ENCODE data around the gene SPATS2L. TPM values are rescaled to one million over a fixed set of nuclear protein-coding genes. Genes with fewer than 3 reads are reported as not detected.
A peak's percentile ranks its signal among the peaks of the same experiment; 100 is the strongest.

Gene SPATS2L
- total RNA-seq, 1 donor from 2014 or later = 36.6 TPM

DNA sequence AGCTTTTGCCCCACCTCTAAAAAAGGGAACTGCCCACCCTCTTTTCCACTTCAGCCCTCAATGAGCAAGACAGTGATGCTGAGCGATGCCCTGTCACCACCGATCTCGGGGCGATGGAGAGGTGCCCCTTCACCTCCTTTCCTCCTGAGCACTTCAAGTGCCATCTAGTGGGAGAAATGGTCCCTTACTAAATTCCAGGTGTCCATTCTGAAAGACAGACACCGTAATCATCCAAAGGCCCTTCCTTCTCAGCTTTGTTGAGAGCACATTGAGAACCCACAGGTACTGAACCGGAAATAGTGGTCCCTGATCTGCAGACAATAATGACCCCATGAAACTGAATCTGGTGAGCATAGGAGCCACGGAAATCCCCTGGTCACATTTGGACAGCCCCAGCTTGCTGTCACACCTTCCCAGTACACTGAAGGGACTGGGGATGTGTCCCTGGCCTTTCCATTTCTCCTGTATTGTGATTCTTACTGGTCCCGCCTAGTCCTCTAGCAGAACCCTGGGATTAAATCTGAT is 164.9 kb downstream of the SPATS2L start:
- Histone ChIP-seq H3K4me3 (no peak overlapping the region), H3K4me1 (no peaks in the 10 kb centered on the region), H3K27ac (no peak overlapping the region), H3K27me3 (no peaks in the 10 kb centered on the region), H3K9me3 (no peaks in the 10 kb centered on the region), H3K36me3 (peaks cover 39 to 74% of the 10 kb centered on the region in 2 donors)
- intact Hi-C loops (cut with DNase I) = loop anchor here (5.0 kb wide), 1 partner anchor 164 kb away; the partner anchor contains the start of gene SPATS2L
- TF ChIP-seq, protein P1, sequence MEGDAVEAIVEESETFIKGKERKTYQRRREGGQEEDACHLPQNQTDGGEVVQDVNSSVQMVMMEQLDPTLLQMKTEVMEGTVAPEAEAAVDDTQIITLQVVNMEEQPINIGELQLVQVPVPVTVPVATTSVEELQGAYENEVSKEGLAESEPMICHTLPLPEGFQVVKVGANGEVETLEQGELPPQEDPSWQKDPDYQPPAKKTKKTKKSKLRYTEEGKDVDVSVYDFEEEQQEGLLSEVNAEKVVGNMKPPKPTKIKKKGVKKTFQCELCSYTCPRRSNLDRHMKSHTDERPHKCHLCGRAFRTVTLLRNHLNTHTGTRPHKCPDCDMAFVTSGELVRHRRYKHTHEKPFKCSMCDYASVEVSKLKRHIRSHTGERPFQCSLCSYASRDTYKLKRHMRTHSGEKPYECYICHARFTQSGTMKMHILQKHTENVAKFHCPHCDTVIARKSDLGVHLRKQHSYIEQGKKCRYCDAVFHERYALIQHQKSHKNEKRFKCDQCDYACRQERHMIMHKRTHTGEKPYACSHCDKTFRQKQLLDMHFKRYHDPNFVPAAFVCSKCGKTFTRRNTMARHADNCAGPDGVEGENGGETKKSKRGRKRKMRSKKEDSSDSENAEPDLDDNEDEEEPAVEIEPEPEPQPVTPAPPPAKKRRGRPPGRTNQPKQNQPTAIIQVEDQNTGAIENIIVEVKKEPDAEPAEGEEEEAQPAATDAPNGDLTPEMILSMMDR (IDR thresholded peaks at IDR 0.05) = peak in 1 of 3 experiments; percentile 53
- DNase-seq (ENCODE audit: low spot score in 2 of 2) = no peak

DNA sequence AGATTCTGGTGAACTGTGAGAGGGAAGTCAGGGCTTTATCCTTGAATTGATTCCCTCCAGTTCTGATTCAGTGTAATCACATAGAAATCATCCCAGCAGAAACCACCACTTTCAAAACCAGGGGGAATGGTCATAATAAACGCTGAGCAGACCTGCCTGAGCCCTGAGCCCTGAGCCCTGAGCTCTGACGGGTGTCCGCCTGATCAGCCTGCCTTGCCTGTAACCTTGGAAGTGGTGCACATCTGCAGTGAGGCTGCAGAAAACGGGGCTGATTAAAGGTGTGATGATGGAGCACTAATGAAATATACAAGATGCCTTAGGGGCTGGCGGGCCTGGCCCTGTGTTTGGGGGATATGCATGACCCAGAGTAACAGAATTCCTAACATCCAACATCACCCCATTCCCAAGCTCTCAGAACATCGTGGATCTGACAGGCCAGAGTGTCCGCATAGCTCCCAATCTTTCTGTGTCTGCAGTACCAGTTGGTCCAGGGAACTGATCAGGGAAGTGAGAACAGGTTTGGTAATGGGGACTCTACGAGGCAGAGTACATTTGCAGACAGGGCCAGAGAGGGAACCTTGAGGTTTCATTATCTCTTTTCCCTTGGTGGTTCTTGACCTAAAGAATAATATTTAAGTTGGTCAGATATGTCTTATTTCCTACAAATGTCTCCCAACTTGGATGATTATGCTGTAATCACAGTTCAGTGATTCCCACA is 165.6 kb downstream of the SPATS2L start:
- Histone ChIP-seq H3K4me1 (no peaks in the 10 kb centered on the region), H3K36me3 (peaks cover 41 to 78% of the 10 kb centered on the region in 2 donors), H3K27ac (no peak overlapping the region), H3K9me3 (no peaks in the 10 kb centered on the region), H3K27me3 (no peaks in the 10 kb centered on the region), H3K4me3 (no peak overlapping the region)
- intact Hi-C loops (cut with DNase I) = loop anchor here (5.0 kb wide), 1 partner anchor 165 kb away; the partner anchor contains the start of gene SPATS2L
- no peak for DNase-seq (ENCODE audit: low spot score in 2 of 2)
- TF ChIP-seq, protein P1 (IDR thresholded peaks at IDR 0.05) = no peak

DNA sequence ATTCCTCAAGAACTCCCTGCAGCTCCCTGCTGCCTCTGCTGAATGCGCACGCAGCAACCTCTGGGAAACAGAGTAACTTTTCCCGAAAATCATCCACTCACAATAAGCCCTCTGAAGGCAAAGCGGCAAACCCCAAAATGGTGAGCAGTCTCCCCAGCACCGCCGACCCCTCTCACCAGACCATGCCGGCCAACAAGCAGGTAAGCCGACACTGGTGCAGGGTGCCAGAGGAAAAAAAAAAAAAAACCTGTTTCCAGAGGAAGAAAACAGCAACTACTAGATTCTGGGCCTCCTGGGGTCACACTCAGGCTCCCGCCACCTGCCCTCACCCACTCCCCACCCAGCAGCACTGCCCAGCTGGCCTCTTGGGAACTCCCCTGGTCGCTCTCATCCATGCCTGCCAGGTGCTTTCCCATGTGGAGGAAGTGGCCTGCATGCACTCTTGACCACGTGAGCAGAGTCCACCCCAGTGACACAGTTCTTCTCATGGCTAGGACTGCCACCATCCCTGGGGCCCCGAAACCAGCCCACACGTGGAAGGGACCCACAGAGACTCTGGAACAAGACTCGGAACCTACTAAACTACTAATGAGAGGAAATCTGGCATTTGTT is 166.5 kb downstream of the SPATS2L start:
- Histone ChIP-seq H3K9me3 (no peaks in the 10 kb centered on the region), H3K4me1 (no peaks in the 10 kb centered on the region), H3K27me3 (no peaks in the 10 kb centered on the region), H3K4me3 (no peak overlapping the region), H3K36me3 (peaks cover 43 to 77% of the 10 kb centered on the region in 2 donors), H3K27ac (no peak overlapping the region)
- intact Hi-C loops (cut with DNase I) = loop anchor here (5.0 kb wide), 1 partner anchor 166 kb away; the partner anchor contains the start of gene SPATS2L
- DNase-seq (ENCODE audit: low spot score in 2 of 2) = no peak
- TF ChIP-seq, protein P1 (IDR thresholded peaks at IDR 0.05) = no peak

DNA sequence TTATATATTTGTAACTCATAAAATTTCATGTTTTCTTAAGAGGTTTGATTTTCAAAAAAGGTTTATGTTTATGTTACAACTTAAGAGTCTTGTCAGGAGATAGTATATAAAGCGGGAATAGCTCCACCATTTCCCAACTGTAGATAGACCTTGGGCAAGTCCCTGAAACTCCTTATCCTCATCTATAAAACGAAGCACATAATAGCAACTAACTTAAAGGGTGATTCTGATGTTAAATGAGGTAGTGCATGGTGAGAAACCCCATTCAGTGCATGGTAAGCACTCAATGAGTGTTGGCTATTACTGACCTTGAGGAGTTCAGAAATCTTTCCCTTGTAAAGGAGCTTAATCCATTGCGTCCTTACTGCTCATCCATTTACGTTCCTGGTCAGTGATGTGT is 169.3 kb downstream of the SPATS2L start:
- H3K36me3 ChIP-seq = peaks cover 27 to 63% of the 10 kb centered on the region in 2 donors
- H3K4me1 ChIP-seq = no peaks in the 10 kb centered on the region
- H3K9me3 ChIP-seq = no peaks in the 10 kb centered on the region
- no peak for DNase-seq (ENCODE audit: low spot score in 2 of 2)
- no peak overlapping the region for H3K27ac ChIP-seq
- intact Hi-C loops (cut with DNase I) = no loop called here
- TF ChIP-seq, protein P1 (IDR thresholded peaks at IDR 0.05) = no peak
- no peaks in the 10 kb centered on the region for H3K27me3 ChIP-seq
- no peak overlapping the region for H3K4me3 ChIP-seq

DNA sequence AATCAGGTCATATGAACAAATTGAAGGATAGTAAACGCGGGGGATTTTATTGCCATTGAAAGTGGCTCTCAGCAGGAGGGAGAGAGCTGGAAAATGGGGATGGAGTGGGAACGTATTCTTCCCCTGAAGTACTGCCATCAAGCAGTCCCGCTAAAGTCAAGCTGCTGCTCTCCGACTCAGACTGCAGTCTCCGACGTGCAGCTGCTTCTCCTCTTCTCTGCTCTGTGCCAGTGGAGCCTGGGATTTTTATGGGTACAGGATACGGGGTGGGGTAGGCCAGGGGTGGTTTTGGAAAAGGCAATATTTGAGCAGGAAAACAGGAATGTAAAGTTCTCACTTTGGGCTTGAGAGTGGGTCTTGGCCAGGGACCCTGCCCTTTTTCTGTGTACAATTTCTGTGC is 170.3 kb downstream of the SPATS2L start:
- Histone ChIP-seq H3K4me3 (no peak overlapping the region), H3K27me3 (no peaks in the 10 kb centered on the region), H3K36me3 (peaks cover 27 to 53% of the 10 kb centered on the region in 2 donors), H3K27ac (no peak overlapping the region), H3K9me3 (no peaks in the 10 kb centered on the region), H3K4me1 (no peaks in the 10 kb centered on the region)
- TF ChIP-seq, protein P1 (IDR thresholded peaks at IDR 0.05) = no peak
- no peak for DNase-seq (ENCODE audit: low spot score in 2 of 2)
- intact Hi-C loops (cut with DNase I) = no loop called here
